OCI-LY1 (cell line): ENCODE data around the gene MRPL54.

Source experiments
- CTCF ChIP-seq: fragments of 200-600 bp; sonication (generic), shearing (Covaris generic); IDR thresholded peaks from 2 replicates; pipeline ENCODE4 v1.5.1; 2017; ENCODE audit warnings: mild to moderate bottlenecking, antibody characterized with exemption, low read length, moderate library complexity, mixed read lengths
- EZH2 ChIP-seq: fragments of 200-600 bp; sonication (generic), shearing (Covaris generic); IDR thresholded peaks from 2 replicates; pipeline ENCODE4 v1.8.0; 2017; ENCODE audit warnings: borderline replicate concordance, mixed run types, mild to moderate bottlenecking, antibody characterized with exemption, low read length, moderate library complexity, mixed read lengths

GRCh38 chr19:3720349-3720917, 42.0 kb upstream of the MRPL54 start:
- TF ChIP-seq EZH2: no peak
- TF ChIP-seq CTCF: no peak
